Calu3 (cell line): ENCODE measurements around the gene GHITM. TPM values are rescaled to one million over a fixed set of nuclear protein-coding genes. Genes with fewer than 3 reads are reported as not detected.

ENCODE experiments used
- BruUV-seq: library from RNA; stranded (reverse); fragments of 400-500 nt; replicated peaks from 2 replicates; lab custom pipeline; 2021; lab: Mats Ljungman, UMichigan
- CTCF ChIA-PET: fragments of 300-600 bp; sonication (Branson Sonifier 250); formaldehyde crosslinking; loops from one replicate; lab custom pipeline; 2022; ENCODE audit warnings: antibody characterized with exemption; lab: Charles Lee
- DNase-seq: peaks from one replicate; pipeline ENCODE4 v3.0.0; 2022
- H3K27ac Mint-ChIP-seq: one replicate; pipeline ENCODE4 v1.8.0; 2022; ENCODE audit warnings: mixed read lengths; ENCODE audit not compliant: unreplicated experiment
- H3K27me3 Mint-ChIP-seq: one replicate; pipeline ENCODE4 v1.8.0; 2022; ENCODE audit warnings: mixed read lengths; ENCODE audit not compliant: unreplicated experiment
- H3K36me3 Mint-ChIP-seq: one replicate; pipeline ENCODE4 v1.8.0; 2022; ENCODE audit warnings: mild to moderate bottlenecking, moderate library complexity, mixed read lengths; ENCODE audit not compliant: insufficient read depth, unreplicated experiment
- H3K4me1 Mint-ChIP-seq: one replicate; pipeline ENCODE4 v1.8.0; 2022; ENCODE audit warnings: mild to moderate bottlenecking, low read depth, mixed read lengths; ENCODE audit not compliant: unreplicated experiment
- H3K4me3 Mint-ChIP-seq: one replicate; pipeline ENCODE4 v1.8.0; 2022; ENCODE audit warnings: mild to moderate bottlenecking, low read depth, moderate library complexity, mixed read lengths; ENCODE audit not compliant: unreplicated experiment
- H3K9me3 Mint-ChIP-seq: one replicate; pipeline ENCODE4 v1.8.0; 2022; ENCODE audit warnings: low read depth, mixed read lengths; ENCODE audit not compliant: unreplicated experiment
- CTCF ChIP-seq: fragments of 200-600 bp; IDR thresholded peaks from one replicate; pipeline ENCODE4 v1.8.0; 2022; ENCODE audit warnings: antibody characterized with exemption; ENCODE audit not compliant: unreplicated experiment
- intact Hi-C: fragments of 100-400 bp; cut with micrococcal nuclease; formaldehyde crosslinking; loops from one replicate; pipeline ENCODE4 v1.10.0; 2022; ENCODE audit not compliant: unreplicated experiment
- total RNA-seq: library from RNA; stranded (reverse); gene quantifications from 2 replicates; pipeline ENCODE4 v1.2.3, GENCODE V29; 2022

The GHITM gene
- total RNA-seq, 1 experiment from 2014 or later = 107 TPM

- H3K27me3 Mint-ChIP-seq = peaks cover 59% of the 10 kb centered on the region
- no peak for DNase-seq
- H3K4me1 Mint-ChIP-seq = no peaks in the 10 kb centered on the region
- CTCF ChIA-PET = interaction anchor here (1.2 kb wide), 1 partner anchor 10 kb away, joined by 3 read pairs; no protein-coding TSS in a partner anchor
- no peak overlapping the region for H3K4me3 Mint-ChIP-seq
- no peak for TF ChIP-seq CTCF
- no peaks in the 10 kb centered on the region for H3K36me3 Mint-ChIP-seq
- no peak overlapping the region for H3K27ac Mint-ChIP-seq
- intact Hi-C loops = no loop called here
- BruUV-seq = no TSS peak
- no peaks in the 10 kb centered on the region for H3K9me3 Mint-ChIP-seq
Observed at GRCh38 chr10:84201682-84202081, 62.4 kb downstream of the GHITM start.

DNA sequence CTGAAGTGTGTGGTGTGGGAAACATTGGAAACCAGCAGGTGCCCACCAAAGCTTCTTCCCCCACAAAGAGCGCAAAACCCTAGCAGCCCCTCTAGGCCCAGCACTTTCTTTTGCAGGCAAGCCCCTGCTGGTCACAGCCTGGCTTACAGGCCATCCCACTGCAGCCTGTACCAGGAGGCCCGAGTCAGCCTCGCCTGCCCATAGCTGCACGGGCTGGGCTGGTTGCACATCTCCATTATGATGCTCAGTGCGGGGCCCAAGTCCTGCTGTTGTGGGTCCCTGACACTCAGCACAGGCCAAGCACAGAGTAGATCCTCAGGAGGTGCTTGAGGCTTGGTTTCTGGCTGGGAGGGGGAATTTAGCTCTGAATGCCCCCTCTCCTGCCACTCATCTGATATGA, 63.0 kb downstream of the GHITM start:
- Mint-ChIP-seq H3K36me3 (peaks cover 3% of the 10 kb centered on the region), H3K4me1 (no peaks in the 10 kb centered on the region), H3K27me3 (peaks cover 59% of the 10 kb centered on the region), H3K4me3 (no peak overlapping the region), H3K9me3 (no peaks in the 10 kb centered on the region), H3K27ac (no peak overlapping the region)
- no peak for DNase-seq
- no TSS peak for BruUV-seq
- TF ChIP-seq CTCF = no peak
- CTCF ChIA-PET = interaction anchor here (1.2 kb wide), 1 partner anchor 11 kb away, joined by 3 read pairs; no protein-coding TSS in a partner anchor
- intact Hi-C loops = no loop called here

Other genes starting within 250 kb of the GHITM start
- not detected in 2 replicates for gene GPR15LG, start 34.3 kb downstream of the GHITM start, total RNA-seq
- gene CDHR1, start 55.0 kb downstream of the GHITM start, total RNA-seq = not detected in 2 replicates
- not detected in 2 replicates for gene LRIT2, start 86.0 kb downstream of the GHITM start, total RNA-seq
- not detected in 2 replicates for gene LRIT1, start 102.0 kb downstream of the GHITM start, total RNA-seq
- gene RGR, start 105.5 kb downstream of the GHITM start, total RNA-seq = not detected in 2 replicates
- 20.6 and 27.8 TPM in 2 replicates for gene CCSER2, start 189.1 kb downstream of the GHITM start, total RNA-seq